CD4-positive, alpha-beta T cell (primary cell): ENCODE data around the gene RSPH10B. TPM values are rescaled to one million over a fixed set of nuclear protein-coding genes. Genes with fewer than 3 reads are reported as not detected.
A peak's percentile ranks its signal among the peaks of the same experiment; 100 is the strongest.
"Not testable (repeated sequence)": the region's sequence is repeated elsewhere in the genome, so short reads cannot be mapped to it uniquely, and the experiment has no call there.

ENCODE experiments used
- ATAC-seq: fragments of 200-7000 bp; cut with Tn5 transposase; one replicate; pipeline ENCODE4 v1.10.0; 2022; ENCODE audit warnings: mild to moderate bottlenecking; ENCODE audit not compliant: poor library complexity
- CTCF ChIA-PET: fragments of 350-600 bp; sonication (Branson Sonifier 250); formaldehyde crosslinking; loops from one replicate; lab custom pipeline; 2021; ENCODE audit warnings: antibody characterized with exemption, inconsistent platforms; lab: Charles Lee
- POLR2A ChIA-PET: fragments of 350-600 bp; sonication (Branson Sonifier 250); formaldehyde crosslinking; loops from one replicate; lab custom pipeline; 2021; ENCODE audit warnings: antibody characterized with exemption, inconsistent platforms; lab: Charles Lee
- DNase-seq, 14 experiments: peaks; one replicate each; pipeline ENCODE4 v3.0.0-alpha.2; 2013 to 2020; ENCODE audit warnings: mixed read lengths in 2 of 14
- H3K27ac ChIP-seq, 2 donors: one replicate each; pipeline versions ENCODE4 v1.5.1 to v1.7.0; 2013; ENCODE audit warnings: low read length in 2 of 2, low read depth in 1 of 2, mild to moderate bottlenecking in 1 of 2
- H3K27me3 ChIP-seq, 2 experiments: 1 replicate in 1 of 2; 2 replicates in 1 of 2; pipeline versions ENCODE4 v1.6.1 to v1.7.0; 2013; ENCODE audit warnings: low read length in 2 of 2, control low read depth in 1 of 2, mild to moderate bottlenecking in 1 of 2, moderate library complexity in 1 of 2; ENCODE audit not compliant: insufficient read depth in 2 of 2, control insufficient read depth in 1 of 2
- H3K36me3 ChIP-seq: one replicate; pipeline ENCODE4 v1.6.1; 2013; ENCODE audit warnings: low read length, control low read depth; ENCODE audit not compliant: insufficient read depth
- H3K4me1 ChIP-seq: one replicate; pipeline ENCODE4 v1.6.1; 2013; ENCODE audit warnings: low read length, control low read depth; ENCODE audit not compliant: insufficient read depth
- H3K4me3 ChIP-seq: one replicate; pipeline ENCODE4 v1.5.1; 2013; ENCODE audit warnings: mild to moderate bottlenecking, low read length, moderate library complexity
- H3K9me3 ChIP-seq, 2 experiments: 1 replicate in 1 of 2; 2 replicates in 1 of 2; pipeline versions ENCODE4 v1.6.1 to v1.7.0; 2013; ENCODE audit warnings: low read length in 2 of 2, mild to moderate bottlenecking in 2 of 2, control low read depth in 1 of 2, moderate library complexity in 1 of 2; ENCODE audit not compliant: control insufficient read depth in 1 of 2, insufficient read depth in 1 of 2
- H3K27ac Mint-ChIP-seq: one replicate; pipeline ENCODE4 v1.8.0; 2020; ENCODE audit warnings: mixed read lengths
- H3K27me3 Mint-ChIP-seq: one replicate; pipeline ENCODE4 v1.8.0; 2021; ENCODE audit warnings: mixed read lengths
- H3K36me3 Mint-ChIP-seq: one replicate; pipeline ENCODE4 v1.8.0; 2021; ENCODE audit warnings: low read depth, mixed read lengths
- H3K4me1 Mint-ChIP-seq: one replicate; pipeline ENCODE4 v1.8.0; 2021; ENCODE audit warnings: low read depth, mixed read lengths
- H3K4me3 Mint-ChIP-seq: one replicate; pipeline ENCODE4 v1.8.0; 2020; ENCODE audit warnings: mild to moderate bottlenecking, mixed read lengths
- H3K9me3 Mint-ChIP-seq: one replicate; pipeline ENCODE4 v1.8.0; 2020; ENCODE audit warnings: mixed read lengths
- CTCF ChIP-seq: fragments of 200-600 bp; IDR thresholded peaks from one replicate; pipeline ENCODE4 v1.8.0; 2022; ENCODE audit warnings: antibody characterized with exemption, mild to moderate bottlenecking
- intact Hi-C, 2 experiments: fragments of 100-400 bp; cut with DNase I in 1 of 2; cut with micrococcal nuclease in 1 of 2; formaldehyde crosslinking; loops; one replicate each; pipeline versions ENCODE4 v1.15.1 to v1.9.0; 2023 to 2025; cut with DNase I, micrococcal nuclease
- total RNA-seq, 174 experiments: library from RNA in 2 of 174; stranded (reverse) in 2 of 174; gene quantifications; one replicate each; pipeline ENCODE4 v1.2.3 and lab custom pipeline; 2021 to 2026

The RSPH10B gene
- total RNA-seq, 2 experiments from 2014 or later: not detected

- DNase-seq: no peak
- Mint-ChIP-seq H3K9me3 (no peaks in the 10 kb centered on the region), H3K4me1 (peaks cover 35% of the 10 kb centered on the region), H3K27ac (peak overlapping the region; percentile 65), H3K27me3 (no peaks in the 10 kb centered on the region), H3K4me3 (peak overlapping the region; percentile 20), H3K36me3 (peaks cover 38% of the 10 kb centered on the region)
- peaks cover 22% of the 10 kb centered on the region for H3K36me3 ChIP-seq
- no peak for ATAC-seq
- CTCF ChIA-PET: no interaction called here
- H3K27me3 ChIP-seq: no peaks in the 10 kb centered on the region
- POLR2A ChIA-PET: no interaction called here
- no peak overlapping the region for H3K27ac ChIP-seq
- H3K9me3 ChIP-seq: no peaks in the 10 kb centered on the region
- H3K4me3 ChIP-seq: no peak overlapping the region
- peaks cover 23% of the 10 kb centered on the region for H3K4me1 ChIP-seq
- intact Hi-C loops: no loop called here
- TF ChIP-seq CTCF: no peak
These were observed 42.0 kb upstream of the RSPH10B start for GRCh38 chr7:6012355-6013104.

- peaks cover 23% of the 10 kb centered on the region for H3K4me1 ChIP-seq
- intact Hi-C loops: no loop called here
- no peak for TF ChIP-seq CTCF
- peaks cover 34% of the 10 kb centered on the region for H3K36me3 Mint-ChIP-seq
- DNase-seq: no peak
- no peaks in the 10 kb centered on the region for H3K27me3 ChIP-seq
- no peaks in the 10 kb centered on the region for H3K9me3 ChIP-seq
- no peaks in the 10 kb centered on the region for H3K9me3 Mint-ChIP-seq
- peak overlapping the region; percentile 97 for H3K27ac Mint-ChIP-seq
- H3K4me3 Mint-ChIP-seq: no peak overlapping the region
- H3K4me1 Mint-ChIP-seq: peaks cover 39% of the 10 kb centered on the region
- CTCF ChIA-PET: no interaction called here
- no peak overlapping the region for H3K4me3 ChIP-seq
- H3K27ac ChIP-seq: no peak overlapping the region
- no peak for ATAC-seq
- peaks cover 18% of the 10 kb centered on the region for H3K36me3 ChIP-seq
- POLR2A ChIA-PET: interaction anchor here (0.6 kb wide), 1 partner anchor 15 kb away, joined by 3 read pairs; no protein-coding TSS in a partner anchor
- no peaks in the 10 kb centered on the region for H3K27me3 Mint-ChIP-seq
These were observed 41.1 kb upstream of the RSPH10B start for GRCh38 chr7:6011541-6011940.

GRCh38 chr7:6010370-6010769 lies 39.9 kb upstream of the RSPH10B start:
- H3K27me3 ChIP-seq, H3K27me3 Mint-ChIP-seq, H3K9me3 Mint-ChIP-seq, H3K36me3 ChIP-seq, H3K9me3 ChIP-seq, H3K27ac ChIP-seq, intact Hi-C loops, CTCF ChIA-PET, ATAC-seq, H3K4me3 ChIP-seq, POLR2A ChIA-PET: not testable (repeated sequence)
- H3K36me3 Mint-ChIP-seq: peaks cover 28% of the 10 kb centered on the region
- peaks cover 23% of the 10 kb centered on the region for H3K4me1 ChIP-seq
- peak overlapping the region; percentile 97 for H3K27ac Mint-ChIP-seq
- peak in 1 of 14 experiments; percentile 2 for DNase-seq
- peaks cover 39% of the 10 kb centered on the region for H3K4me1 Mint-ChIP-seq
- peak overlapping the region; percentile 90 for H3K4me3 Mint-ChIP-seq
